SK-N-SH treated with all-trans-retinoic acid at 6 μM for 48 hours (cell line): ENCODE measurements around the gene FARP1.

ENCODE experiments used
- ATAC-seq: fragments of 200-7000 bp; cut with Tn5 transposase; 3 replicates; pipeline ENCODE4 v1.9.1; 2020; ENCODE audit warnings: mild to moderate bottlenecking, moderate library complexity
- ARNTL ChIP-seq: fragments of 450-650 bp; formaldehyde crosslinking; IDR thresholded peaks from 2 replicates; pipeline ENCODE4 v1.5.0; 2020; ENCODE audit warnings: low read depth, mild to moderate bottlenecking, moderate library complexity, borderline replicate concordance
- BACH2 ChIP-seq: fragments of 250-450 bp; sonication (Bioruptor Pico); IDR thresholded peaks from 2 replicates; pipeline ENCODE4 v1.9.0; 2021; ENCODE audit warnings: mild to moderate bottlenecking, borderline replicate concordance
- CSDC2 ChIP-seq: fragments of 250-450 bp; sonication (Bioruptor Pico); IDR thresholded peaks from 2 replicates; pipeline ENCODE4 v1.5.0; 2020; ENCODE audit warnings: mild to moderate bottlenecking, moderate library complexity
- CSRNP3 ChIP-seq: fragments of 250-450 bp; sonication (Bioruptor Pico); IDR thresholded peaks from 2 replicates; pipeline ENCODE4 v1.5.1; 2021; ENCODE audit warnings: mild to moderate bottlenecking, moderate library complexity
- ESRRG ChIP-seq: fragments of 250-450 bp; sonication (Bioruptor Pico); IDR thresholded peaks from 2 replicates; pipeline ENCODE4 v1.6.1; 2021; ENCODE audit warnings: mild to moderate bottlenecking
- GLIS3 ChIP-seq: fragments of 250-450 bp; sonication (Bioruptor Pico); IDR thresholded peaks from 2 replicates; pipeline ENCODE4 v1.5.0; 2020; ENCODE audit warnings: mild to moderate bottlenecking, moderate library complexity
- ISL1 ChIP-seq: fragments of 250-450 bp; sonication (Bioruptor Pico); IDR thresholded peaks from 2 replicates; pipeline ENCODE4 v2.1.2; 2022; ENCODE audit warnings: mild to moderate bottlenecking, moderate library complexity
- OSR1 ChIP-seq: fragments of 250-450 bp; sonication (Bioruptor Pico); IDR thresholded peaks from 2 replicates; pipeline ENCODE4 v1.8.0; 2022; ENCODE audit warnings: moderate library complexity, mild to moderate bottlenecking, inconsistent platforms
- PATZ1 ChIP-seq: fragments of 250-450 bp; sonication (Bioruptor Pico); IDR thresholded peaks from 2 replicates; pipeline ENCODE4 v1.8.0; 2020; ENCODE audit warnings: mild to moderate bottlenecking, moderate library complexity, borderline replicate concordance
- POU6F1 ChIP-seq: fragments of 250-450 bp; sonication (Bioruptor Pico); IDR thresholded peaks from 2 replicates; pipeline ENCODE4 v1.8.0; 2021; ENCODE audit warnings: low read depth, mild to moderate bottlenecking, moderate library complexity, borderline replicate concordance
- PPARA ChIP-seq: fragments of 250-450 bp; sonication (Bioruptor Pico); IDR thresholded peaks from 2 replicates; pipeline ENCODE4 v1.5.0; 2020; ENCODE audit warnings: mild to moderate bottlenecking, borderline replicate concordance
- RARB ChIP-seq: fragments of 250-450 bp; sonication (Bioruptor Pico); IDR thresholded peaks from 2 replicates; pipeline ENCODE4 v1.8.0; 2021; ENCODE audit warnings: mild to moderate bottlenecking, moderate library complexity
- TCF4 ChIP-seq: fragments of 250-450 bp; sonication (Bioruptor Pico); IDR thresholded peaks from 2 replicates; pipeline ENCODE4 v1.8.0; 2021; ENCODE audit warnings: mild to moderate bottlenecking, moderate library complexity, borderline replicate concordance
- TOX ChIP-seq: fragments of 250-450 bp; sonication (Bioruptor Pico); IDR thresholded peaks from 2 replicates; pipeline ENCODE4 v1.8.0; 2021; ENCODE audit warnings: mild to moderate bottlenecking, moderate library complexity, borderline replicate concordance
- ZC3H10 ChIP-seq: fragments of 250-450 bp; sonication (Bioruptor Pico); IDR thresholded peaks from 2 replicates; pipeline ENCODE4 v1.5.1; 2021; ENCODE audit warnings: mild to moderate bottlenecking, moderate library complexity
- ZFP3 ChIP-seq: fragments of 250-450 bp; sonication (Bioruptor Pico); IDR thresholded peaks from 2 replicates; pipeline ENCODE4 v1.5.0; 2020; ENCODE audit warnings: mild to moderate bottlenecking, moderate library complexity
- ZNF565 ChIP-seq: fragments of 450-650 bp; formaldehyde crosslinking; conservative IDR thresholded peaks from 2 replicates; pipeline ENCODE4 v1.5.0; 2020; ENCODE audit warnings: low read depth, mild to moderate bottlenecking, moderate library complexity
- ZNF70 ChIP-seq: fragments of 450-650 bp; formaldehyde crosslinking; IDR thresholded peaks from 2 replicates; pipeline ENCODE4 v1.5.0; 2020; ENCODE audit warnings: mild to moderate bottlenecking, moderate library complexity
- ZNF8 ChIP-seq: fragments of 450-650 bp; formaldehyde crosslinking; IDR thresholded peaks from 2 replicates; pipeline ENCODE4 v1.5.0; 2020; ENCODE audit warnings: mild to moderate bottlenecking, moderate library complexity
- TF ChIP-seq, protein P1 (sequence below): fragments of 250-450 bp; sonication (Bioruptor Pico); IDR thresholded peaks from 2 replicates; pipeline ENCODE4 v1.5.0; 2020; ENCODE audit warnings: mild to moderate bottlenecking, moderate library complexity
- TF ChIP-seq, protein P2 (sequence below): fragments of 250-450 bp; sonication (Bioruptor Pico); IDR thresholded peaks from 2 replicates; pipeline ENCODE4 v1.5.1; 2020; ENCODE audit warnings: low read depth, mild to moderate bottlenecking, moderate library complexity

The FARP1 gene

GRCh38 chr13:98293570-98294142 lies 150.8 kb downstream of the FARP1 start:
- TF ChIP-seq PPARA (CRISPR knock-in tag) (no peak), CSDC2 (CRISPR knock-in tag) (no peak), BACH2 (CRISPR knock-in tag) (no peak), CSRNP3 (CRISPR knock-in tag) (no peak), OSR1 (no peak), RARB (CRISPR knock-in tag) (no peak), ZNF70 (CRISPR knock-in tag) (no peak), ZFP3 (CRISPR knock-in tag) (no peak), TCF4 (CRISPR knock-in tag) (no peak), ESRRG (CRISPR knock-in tag) (no peak), GLIS3 (CRISPR knock-in tag) (no peak), ZNF8 (CRISPR knock-in tag) (no peak), POU6F1 (CRISPR knock-in tag) (no peak), ARNTL (CRISPR knock-in tag) (no peak), ZNF565 (CRISPR knock-in tag) (no peak), PATZ1 (CRISPR knock-in tag) (no peak), ISL1 (no peak)
- TF ChIP-seq, protein P1, sequence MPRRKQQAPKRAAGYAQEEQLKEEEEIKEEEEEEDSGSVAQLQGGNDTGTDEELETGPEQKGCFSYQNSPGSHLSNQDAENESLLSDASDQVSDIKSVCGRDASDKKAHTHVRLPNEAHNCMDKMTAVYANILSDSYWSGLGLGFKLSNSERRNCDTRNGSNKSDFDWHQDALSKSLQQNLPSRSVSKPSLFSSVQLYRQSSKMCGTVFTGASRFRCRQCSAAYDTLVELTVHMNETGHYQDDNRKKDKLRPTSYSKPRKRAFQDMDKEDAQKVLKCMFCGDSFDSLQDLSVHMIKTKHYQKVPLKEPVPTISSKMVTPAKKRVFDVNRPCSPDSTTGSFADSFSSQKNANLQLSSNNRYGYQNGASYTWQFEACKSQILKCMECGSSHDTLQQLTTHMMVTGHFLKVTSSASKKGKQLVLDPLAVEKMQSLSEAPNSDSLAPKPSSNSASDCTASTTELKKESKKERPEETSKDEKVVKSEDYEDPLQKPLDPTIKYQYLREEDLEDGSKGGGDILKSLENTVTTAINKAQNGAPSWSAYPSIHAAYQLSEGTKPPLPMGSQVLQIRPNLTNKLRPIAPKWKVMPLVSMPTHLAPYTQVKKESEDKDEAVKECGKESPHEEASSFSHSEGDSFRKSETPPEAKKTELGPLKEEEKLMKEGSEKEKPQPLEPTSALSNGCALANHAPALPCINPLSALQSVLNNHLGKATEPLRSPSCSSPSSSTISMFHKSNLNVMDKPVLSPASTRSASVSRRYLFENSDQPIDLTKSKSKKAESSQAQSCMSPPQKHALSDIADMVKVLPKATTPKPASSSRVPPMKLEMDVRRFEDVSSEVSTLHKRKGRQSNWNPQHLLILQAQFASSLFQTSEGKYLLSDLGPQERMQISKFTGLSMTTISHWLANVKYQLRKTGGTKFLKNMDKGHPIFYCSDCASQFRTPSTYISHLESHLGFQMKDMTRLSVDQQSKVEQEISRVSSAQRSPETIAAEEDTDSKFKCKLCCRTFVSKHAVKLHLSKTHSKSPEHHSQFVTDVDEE, result no peak
- ATAC-seq, result no peak

DNA sequence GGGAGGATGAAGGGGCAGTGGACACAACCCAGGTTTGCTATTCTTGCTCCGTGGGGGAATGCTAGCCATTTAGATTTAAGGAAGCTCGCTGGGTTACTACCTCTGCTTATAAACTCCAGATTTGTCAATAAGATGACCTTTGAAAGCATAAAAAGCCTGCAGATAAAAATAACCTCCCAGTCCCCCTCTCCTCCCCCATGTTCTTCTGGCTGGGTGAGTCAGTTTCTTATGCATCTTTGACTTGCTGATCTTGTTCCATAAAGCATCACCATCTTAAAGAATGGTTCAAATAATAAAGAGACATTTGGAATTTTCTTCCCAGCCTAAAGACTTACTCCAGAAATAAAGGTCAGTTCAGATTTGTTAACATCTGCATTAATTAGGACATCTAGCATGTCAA lies 152.5 kb downstream of the FARP1 start:
- peak; percentile 51; the same call in 2 of the 3 replicates for ATAC-seq
- TF ChIP-seq GLIS3 (CRISPR knock-in tag) (no peak), RARB (CRISPR knock-in tag) (no peak), PATZ1 (CRISPR knock-in tag) (no peak), ZNF8 (CRISPR knock-in tag) (no peak), ARNTL (CRISPR knock-in tag) (no peak), TCF4 (CRISPR knock-in tag) (no peak), TOX (CRISPR knock-in tag) (no peak), ZC3H10 (CRISPR knock-in tag) (no peak), CSRNP3 (CRISPR knock-in tag) (no peak)
- TF ChIP-seq, protein P1, result no peak
- TF ChIP-seq, protein P2, sequence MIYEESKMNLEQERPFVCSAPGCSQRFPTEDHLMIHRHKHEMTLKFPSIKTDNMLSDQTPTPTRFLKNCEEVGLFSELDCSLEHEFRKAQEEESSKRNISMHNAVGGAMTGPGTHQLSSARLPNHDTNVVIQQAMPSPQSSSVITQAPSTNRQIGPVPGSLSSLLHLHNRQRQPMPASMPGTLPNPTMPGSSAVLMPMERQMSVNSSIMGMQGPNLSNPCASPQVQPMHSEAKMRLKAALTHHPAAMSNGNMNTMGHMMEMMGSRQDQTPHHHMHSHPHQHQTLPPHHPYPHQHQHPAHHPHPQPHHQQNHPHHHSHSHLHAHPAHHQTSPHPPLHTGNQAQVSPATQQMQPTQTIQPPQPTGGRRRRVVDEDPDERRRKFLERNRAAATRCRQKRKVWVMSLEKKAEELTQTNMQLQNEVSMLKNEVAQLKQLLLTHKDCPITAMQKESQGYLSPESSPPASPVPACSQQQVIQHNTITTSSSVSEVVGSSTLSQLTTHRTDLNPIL, result no peak
